ENCODE results near the gene CLHC1.

DNA sequence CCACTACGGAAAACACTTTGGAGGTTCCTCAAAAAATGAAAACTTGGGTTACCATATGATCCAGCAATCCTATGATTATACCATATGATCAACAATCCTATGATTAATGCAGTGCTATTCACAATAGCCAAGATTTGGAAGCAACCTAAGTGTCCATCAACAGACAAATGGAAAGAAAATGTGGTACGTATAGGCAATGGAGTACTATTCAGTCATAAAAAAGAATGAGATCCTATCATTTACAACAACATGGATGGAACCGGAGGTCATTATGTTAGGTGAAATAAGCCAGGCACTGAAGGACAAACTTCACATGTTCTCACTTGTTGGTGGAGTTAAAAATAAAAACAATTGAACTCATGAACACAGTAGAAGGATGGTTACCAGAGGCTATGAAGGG, 27.6 kb downstream of the CLHC1 start:
- TF ChIP-seq SIN3A (IDR thresholded peaks at IDR 0.05; ENCODE audit: borderline replicate concordance, insufficient read depth, low read length), result no peak
- TF ChIP-seq, protein P1, sequence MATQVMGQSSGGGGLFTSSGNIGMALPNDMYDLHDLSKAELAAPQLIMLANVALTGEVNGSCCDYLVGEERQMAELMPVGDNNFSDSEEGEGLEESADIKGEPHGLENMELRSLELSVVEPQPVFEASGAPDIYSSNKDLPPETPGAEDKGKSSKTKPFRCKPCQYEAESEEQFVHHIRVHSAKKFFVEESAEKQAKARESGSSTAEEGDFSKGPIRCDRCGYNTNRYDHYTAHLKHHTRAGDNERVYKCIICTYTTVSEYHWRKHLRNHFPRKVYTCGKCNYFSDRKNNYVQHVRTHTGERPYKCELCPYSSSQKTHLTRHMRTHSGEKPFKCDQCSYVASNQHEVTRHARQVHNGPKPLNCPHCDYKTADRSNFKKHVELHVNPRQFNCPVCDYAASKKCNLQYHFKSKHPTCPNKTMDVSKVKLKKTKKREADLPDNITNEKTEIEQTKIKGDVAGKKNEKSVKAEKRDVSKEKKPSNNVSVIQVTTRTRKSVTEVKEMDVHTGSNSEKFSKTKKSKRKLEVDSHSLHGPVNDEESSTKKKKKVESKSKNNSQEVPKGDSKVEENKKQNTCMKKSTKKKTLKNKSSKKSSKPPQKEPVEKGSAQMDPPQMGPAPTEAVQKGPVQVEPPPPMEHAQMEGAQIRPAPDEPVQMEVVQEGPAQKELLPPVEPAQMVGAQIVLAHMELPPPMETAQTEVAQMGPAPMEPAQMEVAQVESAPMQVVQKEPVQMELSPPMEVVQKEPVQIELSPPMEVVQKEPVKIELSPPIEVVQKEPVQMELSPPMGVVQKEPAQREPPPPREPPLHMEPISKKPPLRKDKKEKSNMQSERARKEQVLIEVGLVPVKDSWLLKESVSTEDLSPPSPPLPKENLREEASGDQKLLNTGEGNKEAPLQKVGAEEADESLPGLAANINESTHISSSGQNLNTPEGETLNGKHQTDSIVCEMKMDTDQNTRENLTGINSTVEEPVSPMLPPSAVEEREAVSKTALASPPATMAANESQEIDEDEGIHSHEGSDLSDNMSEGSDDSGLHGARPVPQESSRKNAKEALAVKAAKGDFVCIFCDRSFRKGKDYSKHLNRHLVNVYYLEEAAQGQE (IDR thresholded peaks at IDR 0.05; ENCODE audit: insufficient read depth in 1 of 2, low read depth in 2 of 2, low read length in 2 of 2), result no peak
